ENCODE measurements around the gene IGSF9.

- peak; percentile 78 for TF ChIP-seq CTCF (IDR thresholded peaks at IDR 0.05; ENCODE audit: insufficient read depth, low read depth, low read length)
- TF ChIP-seq EZH2 (IDR thresholded peaks at IDR 0.05; ENCODE audit: insufficient read depth, low read length), result no peak
These were observed 9.0 kb downstream of the IGSF9 start for GRCh38 chr1:159936273-159936904.
